Measurements from ENCODE around the gene NUDT8.
"Not testable (repeated sequence)": the region's sequence is repeated elsewhere in the genome, so short reads cannot be mapped to it uniquely, and the experiment has no call there.

The NUDT8 gene

GRCh38 chr11:67613960-67614715 is 15.6 kb downstream of the NUDT8 start:
- H3K4me3 ChIP-seq (ENCODE audit: low read depth, low read length) = no peak overlapping the region

GRCh38 chr11:67613313-67613959 is 16.3 kb downstream of the NUDT8 start:
- no peak overlapping the region for H3K4me3 ChIP-seq (ENCODE audit: low read depth, low read length)

- H3K4me3 ChIP-seq (ENCODE audit: low read depth, low read length) = no peak overlapping the region
Observed at GRCh38 chr11:67612751-67613150, 17.0 kb downstream of the NUDT8 start.

- H3K4me3 ChIP-seq (ENCODE audit: low read depth, low read length) = no peak overlapping the region
Observed at GRCh38 chr11:67611704-67612587, 17.8 kb downstream of the NUDT8 start.

GRCh38 chr11:67611165-67611564 is 18.6 kb downstream of the NUDT8 start:
- H3K4me3 ChIP-seq (ENCODE audit: low read depth, low read length) = no peak overlapping the region

- H3K4me3 ChIP-seq (ENCODE audit: low read depth, low read length) = no peak overlapping the region
Observed at GRCh38 chr11:67610302-67610868, 19.4 kb downstream of the NUDT8 start.

- no peak overlapping the region for H3K4me3 ChIP-seq (ENCODE audit: low read depth, low read length)
Observed at GRCh38 chr11:67609316-67609715, 20.4 kb downstream of the NUDT8 start.

GRCh38 chr11:67608486-67608885 is 21.3 kb downstream of the NUDT8 start:
- H3K4me3 ChIP-seq (ENCODE audit: low read depth, low read length) = no peak overlapping the region

- H3K4me3 ChIP-seq (ENCODE audit: low read depth, low read length) = peak overlapping the region; percentile 94
Observed at GRCh38 chr11:67607507-67607906, 22.2 kb downstream of the NUDT8 start.

GRCh38 chr11:67606492-67607295 is 23.0 kb downstream of the NUDT8 start, which contains the start of gene NDUFV1:
TSS of gene NDUFV1 (plus strand) at chr11:67606936. CDS start at chr11:67607005, 69 bp downstream.
- H3K4me3 ChIP-seq (ENCODE audit: low read depth, low read length) = peak within 1 kb of the TSS; percentile 94

- peak overlapping the region; percentile 94 for H3K4me3 ChIP-seq (ENCODE audit: low read depth, low read length)
Observed at GRCh38 chr11:67606093-67606491, 23.6 kb downstream of the NUDT8 start.

- H3K4me3 ChIP-seq (ENCODE audit: low read depth, low read length) = no peak overlapping the region
Observed at GRCh38 chr11:67605231-67606011, 24.3 kb downstream of the NUDT8 start.

GRCh38 chr11:67604815-67605214 is 24.9 kb downstream of the NUDT8 start:
- no peak overlapping the region for H3K4me3 ChIP-seq (ENCODE audit: low read depth, low read length)

- not testable (repeated sequence) for H3K4me3 ChIP-seq (ENCODE audit: low read depth, low read length)
Observed at GRCh38 chr11:67604119-67604518, 25.6 kb downstream of the NUDT8 start.

- no peak overlapping the region for H3K4me3 ChIP-seq (ENCODE audit: low read depth, low read length)
Observed at GRCh38 chr11:67601098-67601497, 28.6 kb downstream of the NUDT8 start.

GRCh38 chr11:67600324-67601029 is 29.3 kb downstream of the NUDT8 start:
- H3K4me3 ChIP-seq (ENCODE audit: low read depth, low read length) = no peak overlapping the region

- H3K4me3 ChIP-seq (ENCODE audit: low read depth, low read length) = no peak overlapping the region
Observed at GRCh38 chr11:67599149-67599548, 30.6 kb downstream of the NUDT8 start.

- H3K4me3 ChIP-seq (ENCODE audit: low read depth, low read length) = not testable (repeated sequence)
Observed at GRCh38 chr11:67597963-67598362, 31.8 kb downstream of the NUDT8 start.

- H3K4me3 ChIP-seq (ENCODE audit: low read depth, low read length) = not testable (repeated sequence)
Observed at GRCh38 chr11:67597458-67597857, 32.3 kb downstream of the NUDT8 start.
